ENCODE measurements around the gene PRPSAP2.

The PRPSAP2 gene

GRCh38 chr17:18971801-18972200 lies 113.9 kb downstream of the PRPSAP2 start:
- no peak overlapping the region for H3K4me3 Mint-ChIP-seq
- no peaks in the 10 kb centered on the region for H3K9me3 Mint-ChIP-seq
- H3K4me1 Mint-ChIP-seq, result no peaks in the 10 kb centered on the region
- H3K36me3 Mint-ChIP-seq, result peaks cover 30% of the 10 kb centered on the region
- ATAC-seq, result no peak
- H3K27me3 Mint-ChIP-seq, result no peaks in the 10 kb centered on the region
- no peak overlapping the region for H3K27ac Mint-ChIP-seq

GRCh38 chr17:18974407-18975149 lies 116.6 kb downstream of the PRPSAP2 start:
- no peak for ATAC-seq
- Mint-ChIP-seq H3K4me3 (no peak overlapping the region), H3K4me1 (no peaks in the 10 kb centered on the region), H3K27me3 (no peaks in the 10 kb centered on the region), H3K9me3 (no peaks in the 10 kb centered on the region), H3K36me3 (peaks cover 52% of the 10 kb centered on the region), H3K27ac (no peak overlapping the region)

- no peak for ATAC-seq
- Mint-ChIP-seq H3K9me3 (no peaks in the 10 kb centered on the region), H3K27ac (no peak overlapping the region), H3K27me3 (no peaks in the 10 kb centered on the region), H3K4me3 (no peak overlapping the region), H3K4me1 (no peaks in the 10 kb centered on the region), H3K36me3 (peaks cover 53% of the 10 kb centered on the region)
Measured at GRCh38 chr17:18975597-18975996, 117.7 kb downstream of the PRPSAP2 start.

GRCh38 chr17:18976201-18976600 lies 118.3 kb downstream of the PRPSAP2 start:
- peaks cover 53% of the 10 kb centered on the region for H3K36me3 Mint-ChIP-seq
- no peak overlapping the region for H3K27ac Mint-ChIP-seq
- no peaks in the 10 kb centered on the region for H3K27me3 Mint-ChIP-seq
- H3K4me3 Mint-ChIP-seq, result no peak overlapping the region
- no peak for ATAC-seq
- H3K4me1 Mint-ChIP-seq, result no peaks in the 10 kb centered on the region
- no peaks in the 10 kb centered on the region for H3K9me3 Mint-ChIP-seq

DNA sequence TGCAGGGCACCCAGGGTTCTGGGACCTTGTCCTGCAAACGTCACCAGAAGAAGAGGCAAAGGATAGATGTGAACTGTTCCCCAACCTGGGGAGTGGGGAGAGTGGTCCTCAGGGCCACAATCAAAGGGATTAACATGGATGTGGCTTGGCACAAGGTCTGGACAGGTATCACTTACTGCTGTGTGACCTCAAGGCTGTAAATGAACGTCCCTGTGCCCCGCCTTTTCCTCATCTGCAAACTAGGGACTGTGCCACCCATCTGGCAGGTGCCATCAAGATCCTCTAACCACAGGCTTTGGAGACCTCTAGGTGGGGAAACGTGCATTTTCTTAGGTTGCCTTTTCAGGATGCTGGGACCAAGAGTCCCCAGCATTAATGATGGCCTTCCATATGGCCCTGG lies 119.1 kb downstream of the PRPSAP2 start:
- no peaks in the 10 kb centered on the region for H3K27me3 Mint-ChIP-seq
- no peaks in the 10 kb centered on the region for H3K4me1 Mint-ChIP-seq
- H3K9me3 Mint-ChIP-seq, result no peaks in the 10 kb centered on the region
- no peak for ATAC-seq
- H3K27ac Mint-ChIP-seq, result no peak overlapping the region
- peaks cover 54% of the 10 kb centered on the region for H3K36me3 Mint-ChIP-seq
- no peak overlapping the region for H3K4me3 Mint-ChIP-seq

GRCh38 chr17:18977646-18978045 lies 119.7 kb downstream of the PRPSAP2 start:
- no peaks in the 10 kb centered on the region for H3K27me3 Mint-ChIP-seq
- H3K4me3 Mint-ChIP-seq, result no peak overlapping the region
- no peaks in the 10 kb centered on the region for H3K4me1 Mint-ChIP-seq
- ATAC-seq, result no peak
- no peaks in the 10 kb centered on the region for H3K9me3 Mint-ChIP-seq
- peaks cover 52% of the 10 kb centered on the region for H3K36me3 Mint-ChIP-seq
- no peak overlapping the region for H3K27ac Mint-ChIP-seq

DNA sequence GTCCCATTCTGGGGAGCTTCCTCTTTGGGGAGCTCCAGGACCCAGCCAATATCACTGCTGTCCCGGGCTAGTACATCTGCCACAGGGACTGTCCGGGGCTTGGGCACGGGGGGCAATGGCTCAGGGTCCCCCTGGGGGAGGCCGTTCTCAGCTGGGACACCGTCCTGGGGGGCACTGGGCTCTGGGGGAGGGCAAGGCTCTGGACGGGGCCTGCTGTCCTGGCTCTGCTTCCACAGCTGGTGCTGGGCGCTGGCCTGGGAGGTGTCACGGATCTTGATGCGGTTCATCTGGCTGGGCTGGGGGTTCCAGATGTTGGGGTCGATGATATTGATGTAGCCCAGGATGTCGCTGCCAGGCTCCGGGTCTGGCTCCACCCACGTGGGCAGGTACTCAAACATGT lies 120.1 kb downstream of the PRPSAP2 start:
- no peak overlapping the region for H3K27ac Mint-ChIP-seq
- no peaks in the 10 kb centered on the region for H3K27me3 Mint-ChIP-seq
- ATAC-seq, result no peak

DNA sequence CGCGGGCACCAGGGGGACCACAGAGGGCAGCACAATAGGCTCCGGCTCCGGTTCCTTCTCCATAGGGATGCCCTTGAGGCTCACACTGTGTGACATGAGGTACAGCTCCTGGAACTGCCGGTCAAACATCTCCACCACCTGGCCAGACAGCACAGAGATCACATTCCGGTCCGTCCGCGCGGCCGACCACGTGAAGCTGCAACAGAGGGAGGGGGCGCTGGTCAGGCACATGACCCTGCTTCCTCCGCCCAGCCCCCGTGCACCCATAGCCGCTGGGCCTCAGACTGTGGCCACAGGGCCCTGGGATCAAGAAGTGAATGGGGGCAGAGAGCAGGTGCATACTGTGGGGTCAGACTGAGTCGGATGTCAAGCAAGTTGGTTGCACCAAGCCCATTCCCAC lies 120.7 kb downstream of the PRPSAP2 start:
- no peak overlapping the region for H3K27ac Mint-ChIP-seq
- no peaks in the 10 kb centered on the region for H3K27me3 Mint-ChIP-seq
- H3K4me3 Mint-ChIP-seq, result no peak overlapping the region
- H3K4me1 Mint-ChIP-seq, result no peaks in the 10 kb centered on the region
- no peaks in the 10 kb centered on the region for H3K9me3 Mint-ChIP-seq
- peaks cover 43% of the 10 kb centered on the region for H3K36me3 Mint-ChIP-seq
- ATAC-seq, result no peak

More for the DNA sequence above, 120.1 kb downstream of the PRPSAP2 start:
- no peak overlapping the region for H3K4me3 Mint-ChIP-seq
- no peaks in the 10 kb centered on the region for H3K4me1 Mint-ChIP-seq
- peaks cover 49% of the 10 kb centered on the region for H3K36me3 Mint-ChIP-seq
- no peaks in the 10 kb centered on the region for H3K9me3 Mint-ChIP-seq
